Panc1 (cell line): Measurements from ENCODE around the gene CIAO3. TPM values are rescaled to one million over a fixed set of nuclear protein-coding genes. Genes with fewer than 3 reads are reported as not detected.

Experiments used
- ATAC-seq: fragments of 200-7000 bp; cut with Tn5 transposase; 2 replicates; pipeline ENCODE4 v1.9.1; 2020; ENCODE audit warnings: mild to moderate bottlenecking, moderate library complexity
- BruUV-seq: library from RNA; stranded (reverse); fragments of 400-500 nt; replicated peaks from 2 replicates; lab custom pipeline; 2021; lab: Mats Ljungman, UMichigan
- CTCF ChIA-PET: fragments of 300-600 bp; sonication (Branson Sonifier 250); formaldehyde crosslinking; loops from one replicate; lab custom pipeline; 2022; ENCODE audit warnings: antibody characterized with exemption; lab: Charles Lee
- POLR2A ChIA-PET: fragments of 300-600 bp; sonication (Branson Sonifier 250); formaldehyde crosslinking; loops from one replicate; lab custom pipeline; 2022; ENCODE audit warnings: antibody characterized with exemption; lab: Charles Lee
- DNase-seq: peaks from one replicate; pipeline ENCODE4 v3.0.0-alpha.2; 2010; ENCODE audit warnings: low read depth, low spot score
- H3K27ac ChIP-seq: 2 replicates; pipeline ENCODE4 v1.5.1; 2011; ENCODE audit warnings: mild to moderate bottlenecking, low read length, inconsistent platforms
- H3K27me3 ChIP-seq: fragments of 200-500 bp; sonication (Bioruptor generic); 2 replicates; pipeline ENCODE4 v1.6.0; 2014; ENCODE audit warnings: low read length, inconsistent platforms; ENCODE audit not compliant: control insufficient read depth, insufficient read depth
- H3K36me3 ChIP-seq: fragments of 200-500 bp; sonication (Bioruptor generic); 2 replicates; pipeline ENCODE4 v1.5.1; 2014; ENCODE audit warnings: inconsistent platforms, mild to moderate bottlenecking, low read length, moderate library complexity; ENCODE audit not compliant: control insufficient read depth, insufficient read depth
- H3K4me1 ChIP-seq: 2 replicates; pipeline ENCODE4 v1.5.1; 2011; ENCODE audit warnings: inconsistent platforms, mild to moderate bottlenecking, low read length, moderate library complexity; ENCODE audit not compliant: control insufficient read depth, insufficient read depth
- H3K4me3 ChIP-seq, 2 experiments: 2 replicates each; pipeline ENCODE4 v1.5.1; 2011 to 2012; ENCODE audit warnings: low read depth in 2 of 2, low read length in 2 of 2, mild to moderate bottlenecking in 2 of 2, inconsistent platforms in 1 of 2, moderate library complexity in 1 of 2
- H3K9me3 ChIP-seq: fragments of 200-500 bp; sonication (Bioruptor generic); 2 replicates; pipeline ENCODE4 v1.5.1; 2014; ENCODE audit warnings: low read depth, mild to moderate bottlenecking, inconsistent platforms, low read length, moderate library complexity; ENCODE audit not compliant: control insufficient read depth, insufficient read depth
- POLR2AphosphoS5 ChIP-seq: IDR thresholded peaks from 2 replicates; pipeline ENCODE4 v1.6.1; 2012; ENCODE audit warnings: mild to moderate bottlenecking, low read depth, low read length, moderate library complexity
- SIN3A ChIP-seq: IDR thresholded peaks from 2 replicates; pipeline ENCODE4 v1.6.1; 2012; ENCODE audit warnings: low read depth, mild to moderate bottlenecking, low read length, moderate library complexity, borderline replicate concordance; ENCODE audit not compliant: insufficient read depth
- TCF7L2 ChIP-seq: IDR thresholded peaks from 2 replicates; pipeline ENCODE4 v1.6.1; 2011; ENCODE audit warnings: mild to moderate bottlenecking, low read depth, low read length, inconsistent platforms
- in situ Hi-C: cut with HindIII; loops from 2 replicates; pipeline ENCODE4 v1.10.0; 2016; ENCODE audit warnings: low sequenced_read_pairs, low pct_unique_long_range_greater_than_20kb
- intact Hi-C: fragments of 100-400 bp; cut with micrococcal nuclease; formaldehyde crosslinking; loops from one replicate; pipeline ENCODE4 v1.10.0; 2022; ENCODE audit not compliant: unreplicated experiment
- total RNA-seq: library from RNA; stranded (reverse); gene quantifications from one replicate; pipeline ENCODE4 v1.2.1, GENCODE V29; 2021; ENCODE audit not compliant: unreplicated experiment
- TF ChIP-seq, protein P1 (sequence below): fragments of 450-650 bp; IDR thresholded peaks from 2 replicates; pipeline ENCODE4 v1.5.1; 2017; ENCODE audit warnings: mild to moderate bottlenecking
- TF ChIP-seq, protein P2 (sequence below), 2 experiments: IDR thresholded peaks; 2 replicates each; pipeline ENCODE4 v1.6.1; 2011 to 2012; ENCODE audit warnings: low read depth in 2 of 2, control low read depth in 1 of 2, low read length in 1 of 2, mild to moderate bottlenecking in 1 of 2, moderate library complexity in 1 of 2; ENCODE audit not compliant: insufficient read depth in 1 of 2

The CIAO3 gene
- total RNA-seq, 1 experiment from 2014 or later, result 34.0 TPM

DNA sequence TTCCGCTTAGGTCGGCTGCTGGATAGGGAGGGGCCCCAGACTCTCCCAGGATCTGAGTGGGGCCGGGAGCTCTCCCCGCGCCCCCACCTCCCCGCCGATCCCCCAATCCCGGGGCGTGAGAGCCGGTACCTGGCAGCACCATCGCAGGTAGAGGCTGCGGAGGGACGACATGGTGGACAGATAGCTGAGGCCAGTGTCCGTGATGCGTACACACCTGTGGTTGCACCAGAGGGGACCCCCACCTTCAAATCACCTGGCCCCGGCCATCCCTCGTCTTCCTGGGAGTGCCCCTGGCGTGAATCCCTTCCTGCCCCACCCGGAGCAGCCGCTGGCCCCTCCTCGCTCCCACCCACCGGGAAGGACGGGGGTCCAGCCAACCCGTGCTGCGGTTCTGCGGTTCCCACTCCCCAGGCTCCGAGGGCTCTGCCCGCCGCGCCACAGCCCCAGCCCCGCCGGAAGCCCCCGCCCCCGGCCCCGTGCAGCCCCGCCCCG, 45.9 kb downstream of the CIAO3 start:
- POLR2A ChIA-PET, result no interaction called here
- ATAC-seq, result no peak
- in situ Hi-C loops, result no loop called here
- CTCF ChIA-PET, result no interaction called here
- intact Hi-C loops, result no loop called here
- H3K27ac ChIP-seq, result no peak overlapping the region
- TF ChIP-seq, protein P1, sequence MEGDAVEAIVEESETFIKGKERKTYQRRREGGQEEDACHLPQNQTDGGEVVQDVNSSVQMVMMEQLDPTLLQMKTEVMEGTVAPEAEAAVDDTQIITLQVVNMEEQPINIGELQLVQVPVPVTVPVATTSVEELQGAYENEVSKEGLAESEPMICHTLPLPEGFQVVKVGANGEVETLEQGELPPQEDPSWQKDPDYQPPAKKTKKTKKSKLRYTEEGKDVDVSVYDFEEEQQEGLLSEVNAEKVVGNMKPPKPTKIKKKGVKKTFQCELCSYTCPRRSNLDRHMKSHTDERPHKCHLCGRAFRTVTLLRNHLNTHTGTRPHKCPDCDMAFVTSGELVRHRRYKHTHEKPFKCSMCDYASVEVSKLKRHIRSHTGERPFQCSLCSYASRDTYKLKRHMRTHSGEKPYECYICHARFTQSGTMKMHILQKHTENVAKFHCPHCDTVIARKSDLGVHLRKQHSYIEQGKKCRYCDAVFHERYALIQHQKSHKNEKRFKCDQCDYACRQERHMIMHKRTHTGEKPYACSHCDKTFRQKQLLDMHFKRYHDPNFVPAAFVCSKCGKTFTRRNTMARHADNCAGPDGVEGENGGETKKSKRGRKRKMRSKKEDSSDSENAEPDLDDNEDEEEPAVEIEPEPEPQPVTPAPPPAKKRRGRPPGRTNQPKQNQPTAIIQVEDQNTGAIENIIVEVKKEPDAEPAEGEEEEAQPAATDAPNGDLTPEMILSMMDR, result no peak
- TF ChIP-seq TCF7L2, result no peak
- TF ChIP-seq SIN3A, result no peak
- no TSS peak for BruUV-seq
- 0 out of 2 replicates have a peak, but pooled peaks cover 3% of the 10 kb centered on the region for H3K4me1 ChIP-seq
- no peak overlapping the region for H3K4me3 ChIP-seq
- peaks cover 2% of the 10 kb centered on the region; the same call in 1 of the 2 replicates for H3K36me3 ChIP-seq
- no peak for DNase-seq
- H3K27me3 ChIP-seq, result no peaks in the 10 kb centered on the region
- H3K9me3 ChIP-seq, result no peaks in the 10 kb centered on the region

DNA sequence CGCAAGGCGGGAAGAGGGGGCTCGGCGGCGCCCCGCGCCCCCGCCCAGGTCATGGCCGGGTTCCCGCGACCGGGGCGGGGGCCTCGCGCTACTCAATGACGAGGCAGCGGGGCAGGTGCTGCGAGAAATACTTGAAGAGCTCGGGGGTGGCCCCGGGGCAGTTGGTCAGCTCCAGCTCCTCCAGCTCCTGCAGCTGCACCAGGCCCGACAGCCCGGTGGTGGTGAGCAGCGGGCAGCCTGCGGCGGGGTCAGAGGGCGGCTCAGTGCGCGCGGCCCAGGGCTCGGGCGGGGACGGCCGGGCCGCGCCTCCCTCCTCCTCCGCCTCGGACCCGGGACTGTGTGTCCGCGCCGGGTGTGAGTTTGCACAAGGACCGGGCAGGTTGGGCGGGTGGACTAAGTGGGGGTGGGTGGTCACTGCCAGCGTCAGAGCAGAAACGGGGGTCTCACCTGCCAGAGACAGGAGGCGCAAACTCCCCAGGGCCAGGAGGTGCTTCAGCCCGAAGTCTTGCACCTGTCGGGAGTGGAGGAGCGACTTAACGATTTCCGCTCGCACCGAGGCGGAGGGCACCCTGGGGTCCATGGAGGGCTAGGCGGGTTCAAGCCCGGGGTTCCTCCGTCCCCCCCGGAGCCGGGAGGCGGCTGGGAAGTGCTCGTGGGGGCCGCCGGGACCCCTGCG, 46.5 kb downstream of the CIAO3 start:
- Histone ChIP-seq H3K4me3 (no peak overlapping the region), H3K36me3 (peaks cover 4% of the 10 kb centered on the region; the same call in 1 of the 2 replicates), H3K4me1 (peaks cover 7% of the 10 kb centered on the region), H3K9me3 (no peaks in the 10 kb centered on the region), H3K27me3 (no peaks in the 10 kb centered on the region), H3K27ac (no peak overlapping the region)
- in situ Hi-C loops (no loop called here), intact Hi-C loops (no loop called here)
- TF ChIP-seq, protein P1, result no peak
- TF ChIP-seq POLR2AphosphoS5 (no peak), SIN3A (no peak), TCF7L2 (no peak)
- no peak for DNase-seq
- CTCF ChIA-PET, result no interaction called here
- BruUV-seq, result no TSS peak
- POLR2A ChIA-PET, result no interaction called here
- ATAC-seq, result no peak

DNA sequence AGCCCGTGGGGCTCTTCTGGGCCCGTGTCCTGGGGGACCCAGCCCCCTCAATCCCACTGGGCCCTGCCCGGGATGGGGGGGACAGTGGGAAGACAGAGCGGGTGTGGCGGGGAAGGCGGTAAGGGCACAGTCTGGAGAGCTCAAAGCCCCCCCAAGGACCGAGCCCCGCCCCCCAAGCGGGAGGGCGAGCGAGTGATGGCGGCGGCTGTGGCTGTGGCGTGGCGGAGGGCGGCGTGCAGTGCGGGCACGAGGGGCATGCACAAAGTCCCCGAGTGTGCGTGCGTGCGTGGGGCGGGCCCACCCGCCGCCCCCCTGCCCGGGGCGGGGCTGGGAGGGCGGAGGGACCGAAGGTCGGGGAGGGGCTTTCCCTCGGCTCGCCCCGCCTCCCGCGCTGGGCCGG, 47.0 kb downstream of the CIAO3 start:
- TF ChIP-seq, protein P1, result no peak
- TF ChIP-seq TCF7L2 (no peak), POLR2AphosphoS5 (no peak), SIN3A (no peak)
- TF ChIP-seq, protein P2, sequence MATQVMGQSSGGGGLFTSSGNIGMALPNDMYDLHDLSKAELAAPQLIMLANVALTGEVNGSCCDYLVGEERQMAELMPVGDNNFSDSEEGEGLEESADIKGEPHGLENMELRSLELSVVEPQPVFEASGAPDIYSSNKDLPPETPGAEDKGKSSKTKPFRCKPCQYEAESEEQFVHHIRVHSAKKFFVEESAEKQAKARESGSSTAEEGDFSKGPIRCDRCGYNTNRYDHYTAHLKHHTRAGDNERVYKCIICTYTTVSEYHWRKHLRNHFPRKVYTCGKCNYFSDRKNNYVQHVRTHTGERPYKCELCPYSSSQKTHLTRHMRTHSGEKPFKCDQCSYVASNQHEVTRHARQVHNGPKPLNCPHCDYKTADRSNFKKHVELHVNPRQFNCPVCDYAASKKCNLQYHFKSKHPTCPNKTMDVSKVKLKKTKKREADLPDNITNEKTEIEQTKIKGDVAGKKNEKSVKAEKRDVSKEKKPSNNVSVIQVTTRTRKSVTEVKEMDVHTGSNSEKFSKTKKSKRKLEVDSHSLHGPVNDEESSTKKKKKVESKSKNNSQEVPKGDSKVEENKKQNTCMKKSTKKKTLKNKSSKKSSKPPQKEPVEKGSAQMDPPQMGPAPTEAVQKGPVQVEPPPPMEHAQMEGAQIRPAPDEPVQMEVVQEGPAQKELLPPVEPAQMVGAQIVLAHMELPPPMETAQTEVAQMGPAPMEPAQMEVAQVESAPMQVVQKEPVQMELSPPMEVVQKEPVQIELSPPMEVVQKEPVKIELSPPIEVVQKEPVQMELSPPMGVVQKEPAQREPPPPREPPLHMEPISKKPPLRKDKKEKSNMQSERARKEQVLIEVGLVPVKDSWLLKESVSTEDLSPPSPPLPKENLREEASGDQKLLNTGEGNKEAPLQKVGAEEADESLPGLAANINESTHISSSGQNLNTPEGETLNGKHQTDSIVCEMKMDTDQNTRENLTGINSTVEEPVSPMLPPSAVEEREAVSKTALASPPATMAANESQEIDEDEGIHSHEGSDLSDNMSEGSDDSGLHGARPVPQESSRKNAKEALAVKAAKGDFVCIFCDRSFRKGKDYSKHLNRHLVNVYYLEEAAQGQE (IDR thresholded peaks at IDR 0.05; ENCODE audit: insufficient read depth in 1 of 2, low read depth in 2 of 2, low read length in 1 of 2), result no peak
- BruUV-seq, result no TSS peak
- Histone ChIP-seq H3K9me3 (no peaks in the 10 kb centered on the region), H3K4me3 (no peak overlapping the region), H3K27ac (no peak overlapping the region), H3K36me3 (peaks cover 4% of the 10 kb centered on the region; the same call in 1 of the 2 replicates), H3K4me1 (peaks cover 12% of the 10 kb centered on the region), H3K27me3 (no peaks in the 10 kb centered on the region)
- no peak for ATAC-seq
- ChIA-PET CTCF (no interaction called here), POLR2A (no interaction called here)
- intact Hi-C loops, result no loop called here
- no peak for DNase-seq
- in situ Hi-C loops, result no loop called here
